Spleen (tissue), 11 donors: ENCODE measurements around the gene LRMDA. TPM values are rescaled to one million over a fixed set of nuclear protein-coding genes. Genes with fewer than 3 reads are reported as not detected.

Source experiments
- DNase-seq: peaks from one replicate; pipeline ENCODE4 v3.0.0-alpha.2; 2020
- H3K27ac ChIP-seq, 8 donors: fragments of 200-600 bp; sonication (generic) in 7 of 8; 1 replicate in 4 of 8; 2 replicates in 4 of 8; pipeline versions ENCODE4 v1.5.0 to v1.8.0; 2016 to 2021; ENCODE audit warnings: inconsistent platforms in 4 of 8, mild to moderate bottlenecking in 4 of 8, moderate library complexity in 1 of 8
- H3K27me3 ChIP-seq, 7 donors: fragments of 200-600 bp; sonication (generic) in 6 of 7; replicated peaks in 1 of 7; 1 replicate in 4 of 7; 2 replicates in 3 of 7; pipeline versions ENCODE4 v1.5.0 to v1.8.0; 2016 to 2021; ENCODE audit warnings: inconsistent platforms in 3 of 7, mild to moderate bottlenecking in 1 of 7
- H3K36me3 ChIP-seq, 6 donors: fragments of 200-600 bp; sonication (generic) in 5 of 6; 1 replicate in 4 of 6; 2 replicates in 2 of 6; pipeline versions ENCODE4 v1.5.0 to v1.8.0; 2016 to 2021; ENCODE audit warnings: inconsistent platforms in 2 of 6
- H3K4me1 ChIP-seq, 6 donors: fragments of 200-600 bp; sonication (generic) in 5 of 6; 1 replicate in 3 of 6; 2 replicates in 3 of 6; pipeline versions ENCODE4 v1.5.0 to v1.8.0; 2016 to 2021; ENCODE audit warnings: inconsistent platforms in 3 of 6
- H3K4me3 ChIP-seq, 8 donors: fragments of 200-600 bp; sonication (generic) in 7 of 8; 1 replicate in 4 of 8; 2 replicates in 4 of 8; pipeline versions ENCODE4 v1.5.0 to v1.8.0; 2016 to 2021; ENCODE audit warnings: inconsistent platforms in 4 of 8, mild to moderate bottlenecking in 4 of 8, moderate library complexity in 2 of 8
- H3K9me3 ChIP-seq, 8 donors: fragments of 200-600 bp; sonication (generic) in 7 of 8; 1 replicate in 4 of 8; 2 replicates in 4 of 8; pipeline versions ENCODE4 v1.5.0 to v1.8.0; 2016 to 2021; ENCODE audit warnings: inconsistent platforms in 4 of 8
- CTCF ChIP-seq, 11 experiments: fragments of 200-600 bp in 7 of 11; fragments of 450-650 bp in 4 of 11; sonication (generic) in 4 of 11; IDR thresholded peaks in 8 of 11; conservative IDR thresholded peaks in 3 of 11; 1 replicate in 7 of 11; 2 replicates in 4 of 11; pipeline versions ENCODE4 v1.4.0 to v1.8.0; 2016 to 2021; ENCODE audit warnings: antibody characterized with exemption in 11 of 11, inconsistent platforms in 4 of 11, mild to moderate bottlenecking in 1 of 11
- POLR2A ChIP-seq, 3 donors: fragments of 450-650 bp; IDR thresholded peaks; one replicate each; pipeline ENCODE4 v1.5.1; 2017; ENCODE audit warnings: antibody characterized with exemption in 3 of 3, mild to moderate bottlenecking in 1 of 3
- POLR2AphosphoS5 ChIP-seq, 3 donors: sonication (generic); formaldehyde crosslinking; IDR thresholded peaks; one replicate each; pipeline ENCODE4 v1.5.1; 2017; ENCODE audit warnings: antibody characterized with exemption in 3 of 3
- WGBS, 5 donors: extraction: QIAGEN DNeasy Blood & Tissue Kit in 3 of 5; methylation state at CpG; one replicate each; pipeline versions ENCODE4 v1.1.5 to v1.1.7; 2013 to 2018; 5-methylcytosine and 5-hydroxymethylcytosine counted together
- intact Hi-C: fragments of 100-400 bp; cut with DNase I; formaldehyde crosslinking; loops from one replicate; pipeline ENCODE4 v1.15.0; 2023; ENCODE audit warnings: low total_unique reads
- polyA plus RNA-seq, 3 donors: library from polyadenylated mRNA; stranded (reverse); fragments of 200-250 nt; gene quantifications; one replicate each; pipeline ENCODE4 v1.2.1, GENCODE V29; 2013
- total RNA-seq, 7 donors: library from RNA; depleted of rRNA in 3 of 7; stranded (reverse); fragments of >200 nt in 3 of 7; fragmentation: NEBNext Ultra II Directional in 4 of 7; extraction: Animal tissue kit (Norgen Biotek cat#: 25700) in 4 of 7; gene quantifications; one replicate each; pipeline versions ENCODE4 v1.1.0 to v1.2.1, GENCODE V29; 2016 to 2021
- donor health status: healthy with polysubstance abuse.
- donor health status: DM: no; HTN: no; CAD: no; lungs with moderate emphysema.
- donor health status: DM: no; HTN: no; CAD: no.
- donor health status: Bipolar disorder and iron deficiency.
- donor health status: healthy.
- donor health status: DM: no; HTN: no; CAD: no.
- donor health status: DM: yes; HTN: yes; CAD: no.

The LRMDA gene
- total and polyA plus RNA-seq, 10 donors, result 7.3 to 46.6 (median 28.2) TPM

DNA sequence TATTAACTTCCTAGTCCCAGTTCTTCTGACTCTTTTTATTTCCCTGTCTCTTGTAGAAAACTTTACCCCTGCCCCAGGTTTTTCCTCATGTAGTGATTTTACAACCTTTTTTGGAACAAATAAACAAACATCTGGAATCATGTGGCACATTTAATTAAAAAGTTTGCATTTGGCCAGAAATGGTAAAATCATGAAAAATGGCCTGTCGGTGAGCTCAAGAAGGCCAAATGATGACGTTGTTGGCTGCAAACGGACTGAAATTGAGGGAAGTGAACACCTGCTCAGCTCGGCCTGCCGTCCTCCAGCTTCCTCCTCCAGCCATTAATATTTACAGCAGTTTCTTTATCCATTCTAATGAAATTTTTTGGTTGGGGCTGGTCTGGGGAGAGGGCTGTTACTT is 902.8 kb downstream of the LRMDA start:
- H3K4me3 ChIP-seq, result no peak overlapping the region
- H3K27ac ChIP-seq, result no peak overlapping the region
- intact Hi-C loops, result no loop called here
- TF ChIP-seq POLR2AphosphoS5 (IDR thresholded peaks at IDR 0.05) (no peak), CTCF (IDR thresholded peaks at IDR 0.05 in 8 of 11, conservative IDR thresholded peaks at IDR 0.05 in 3 of 11) (no peak), POLR2A (IDR thresholded peaks at IDR 0.05) (no peak)
- no peaks in the 10 kb centered on the region for H3K36me3 ChIP-seq
- peaks cover 0 to 14% (median 2%) of the 10 kb centered on the region in 6 donors for H3K4me1 ChIP-seq
- no peaks in the 10 kb centered on the region for H3K27me3 ChIP-seq
- no peaks in the 10 kb centered on the region for H3K9me3 ChIP-seq
- no peak for DNase-seq
- WGBS, 5 donors, result 72 to 91% (median 87%) methylated on average over 5 of the region's 5 CpGs

DNA sequence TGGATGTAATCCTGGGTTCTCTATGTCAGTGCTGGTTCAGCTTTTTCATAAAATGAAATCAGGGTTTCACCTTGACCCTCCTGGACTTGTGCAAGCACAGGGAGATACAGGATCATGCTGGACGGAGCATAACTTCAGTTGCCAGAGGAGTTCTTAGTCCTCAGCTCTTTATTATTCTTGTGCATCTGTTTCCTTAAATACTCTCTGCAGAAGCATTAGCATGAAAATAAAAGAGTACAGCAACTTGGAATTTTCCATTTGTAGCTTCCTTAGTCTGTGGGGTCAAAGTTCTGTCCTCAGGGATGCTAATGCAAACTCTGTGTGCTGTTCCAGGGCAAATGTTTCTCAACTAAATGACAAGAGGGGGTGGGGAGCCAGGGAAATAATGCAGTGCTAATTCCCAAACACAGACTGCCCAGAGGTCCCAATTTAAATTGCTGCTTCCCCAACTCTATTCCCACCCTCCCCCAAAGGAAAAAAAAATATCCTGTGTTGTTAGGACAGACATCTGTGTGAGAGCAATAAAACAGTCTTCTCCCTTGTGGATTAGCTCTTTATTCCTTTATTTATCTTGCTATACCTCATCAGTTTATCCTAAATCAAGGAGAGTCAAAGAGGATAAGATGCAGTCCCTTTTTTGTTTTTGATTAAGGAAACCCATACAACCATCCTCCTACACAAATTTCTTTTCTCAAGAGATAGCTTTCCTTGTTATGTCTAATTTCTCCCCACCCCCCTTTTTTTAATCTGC is 905.0 kb downstream of the LRMDA start:
- Histone ChIP-seq H3K27me3 (no peaks in the 10 kb centered on the region), H3K27ac (peak overlapping the region in 4 of 8 donors; percentile 13 to 71 (median 54)), H3K36me3 (no peaks in the 10 kb centered on the region), H3K9me3 (no peaks in the 10 kb centered on the region), H3K4me3 (no peak overlapping the region), H3K4me1 (peaks cover 0 to 14% (median 2%) of the 10 kb centered on the region in 6 donors)
- DNase-seq, result no peak
- WGBS, 5 donors, result 42 to 79% (median 57%) methylated on average over 1 of the region's 1 CpG
- no peak for TF ChIP-seq CTCF (IDR thresholded peaks at IDR 0.05 in 8 of 11, conservative IDR thresholded peaks at IDR 0.05 in 3 of 11)
- no peak for TF ChIP-seq POLR2AphosphoS5 (IDR thresholded peaks at IDR 0.05)
- TF ChIP-seq POLR2A (IDR thresholded peaks at IDR 0.05), result no peak
- intact Hi-C loops, result no loop called here

DNA sequence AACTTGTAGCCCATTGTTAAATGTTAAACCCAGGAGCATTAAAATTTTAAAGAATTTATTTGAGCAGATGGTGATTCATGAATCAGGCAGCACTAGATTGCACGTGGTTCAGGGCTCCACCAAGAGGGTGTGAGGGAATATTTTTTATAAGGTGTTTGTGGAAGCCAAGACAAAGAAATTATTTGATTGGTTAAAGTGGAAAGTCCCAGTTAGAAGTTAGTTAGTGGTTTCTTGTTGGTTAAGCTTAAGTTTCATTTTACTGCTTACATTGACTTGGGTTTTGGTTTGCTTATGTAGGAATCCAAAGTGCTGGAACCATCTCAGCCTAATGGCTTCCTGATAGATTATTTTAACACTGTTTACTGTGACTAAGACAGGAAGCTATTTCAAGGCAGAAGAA is 906.2 kb downstream of the LRMDA start:
- TF ChIP-seq POLR2AphosphoS5 (IDR thresholded peaks at IDR 0.05) (no peak), CTCF (IDR thresholded peaks at IDR 0.05 in 8 of 11, conservative IDR thresholded peaks at IDR 0.05 in 3 of 11) (no peak), POLR2A (IDR thresholded peaks at IDR 0.05) (no peak)
- peaks cover 0 to 14% (median 2%) of the 10 kb centered on the region in 6 donors for H3K4me1 ChIP-seq
- no peak for DNase-seq
- intact Hi-C loops, result no loop called here
- no peaks in the 10 kb centered on the region for H3K36me3 ChIP-seq
- peaks cover 0 to under 1% (median 0%) of the 10 kb centered on the region in 8 donors for H3K9me3 ChIP-seq
- 51 to 89% (median 73%) methylated on average over 1 of the region's 1 CpG for WGBS, 5 donors
- no peaks in the 10 kb centered on the region for H3K27me3 ChIP-seq
- no peak overlapping the region for H3K4me3 ChIP-seq
- H3K27ac ChIP-seq, result peak overlapping the region in 2 of 8 donors; percentile 57 to 71

DNA sequence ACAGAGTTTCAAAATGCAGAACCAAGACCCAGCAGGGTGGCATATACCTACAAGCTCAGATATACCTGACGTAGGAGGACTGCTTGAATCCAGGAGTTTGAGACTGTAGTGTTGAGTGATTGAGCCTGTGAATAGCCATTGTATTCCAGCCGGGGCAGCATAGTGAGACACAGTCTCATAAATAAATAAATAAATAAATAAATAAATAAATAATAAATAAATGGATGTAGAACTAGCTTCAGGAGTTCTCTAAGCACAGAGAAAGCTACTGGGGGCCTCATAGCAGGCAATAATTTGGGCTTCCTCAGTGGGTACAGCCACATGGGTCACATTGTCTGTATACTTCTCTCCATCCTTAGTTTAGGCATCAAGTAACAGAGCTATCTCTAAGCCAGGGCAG is 906.8 kb downstream of the LRMDA start:
- Histone ChIP-seq H3K27me3 (no peaks in the 10 kb centered on the region), H3K4me3 (no peak overlapping the region), H3K36me3 (no peaks in the 10 kb centered on the region), H3K9me3 (peaks cover 0 to 6% (median 0%) of the 10 kb centered on the region in 8 donors), H3K27ac (peak overlapping the region in 1 of 8 donors; percentile 71), H3K4me1 (peaks cover 0 to 14% (median 2%) of the 10 kb centered on the region in 6 donors)
- no peak for TF ChIP-seq POLR2A (IDR thresholded peaks at IDR 0.05)
- no peak for TF ChIP-seq POLR2AphosphoS5 (IDR thresholded peaks at IDR 0.05)
- TF ChIP-seq CTCF (IDR thresholded peaks at IDR 0.05 in 8 of 11, conservative IDR thresholded peaks at IDR 0.05 in 3 of 11), result no peak
- intact Hi-C loops, result no loop called here
- no peak for DNase-seq
- 84 to 96% (median 91%) methylated on average over 2 of the region's 2 CpGs for WGBS, 5 donors
